Testis (tissue), 3 donors: ENCODE measurements around the gene ANAPC5. TPM values are rescaled to one million over a fixed set of nuclear protein-coding genes. Genes with fewer than 3 reads are reported as not detected.
"Not testable (repeated sequence)": the region's sequence is repeated elsewhere in the genome, so short reads cannot be mapped to it uniquely, and the experiment has no call there.

ENCODE experiments used
- DNase-seq: peaks from one replicate; pipeline ENCODE4 v3.0.0-alpha.2; 2019
- H3K27ac ChIP-seq, 2 donors: fragments of 200-600 bp; sonication (generic); one replicate each; pipeline ENCODE4 v1.5.1; 2019
- H3K27me3 ChIP-seq: fragments of 200-600 bp; sonication (generic); one replicate; pipeline ENCODE4 v1.5.1; 2019
- H3K36me3 ChIP-seq: fragments of 200-600 bp; sonication (generic); one replicate; pipeline ENCODE4 v1.5.1; 2017; ENCODE audit warnings: low read depth; ENCODE audit errors: missing control alignments
- H3K4me1 ChIP-seq: fragments of 200-600 bp; sonication (generic); one replicate; pipeline ENCODE4 v1.5.1; 2019
- H3K4me3 ChIP-seq, 2 donors: fragments of 200-600 bp; sonication (generic); one replicate each; pipeline ENCODE4 v1.5.1; 2017 to 2019
- H3K9me3 ChIP-seq: fragments of 200-600 bp; sonication (generic); one replicate; pipeline ENCODE4 v1.5.1; 2017
- POLR2A ChIP-seq: fragments of 450-650 bp; IDR thresholded peaks from one replicate; pipeline ENCODE4 v1.6.1; 2017; ENCODE audit warnings: antibody characterized with exemption, mild to moderate bottlenecking, moderate library complexity
- WGBS, 2 donors: methylation state at CpG; one replicate each; pipeline ENCODE4 v1.1.5; 2018; 5-methylcytosine and 5-hydroxymethylcytosine counted together
- intact Hi-C: fragments of 100-400 bp; cut with DNase I; formaldehyde crosslinking; loops from one replicate; pipeline ENCODE4 v1.15.1; 2023; ENCODE audit warnings: low total_unique reads
- polyA plus RNA-seq: library from polyadenylated mRNA; stranded (reverse); fragments of 350-450 nt; fragmentation: Illumina TruSeq; extraction: RNeasy Lipid Tissue Mini Kit (QIAGEN cat#74804); gene quantifications from one replicate; pipeline ENCODE4 v1.2.3, GENCODE V29; 2014; ENCODE audit warnings: low read depth, low replicate concordance; ENCODE audit not compliant: insufficient read depth
- total RNA-seq, 2 donors: library from RNA; depleted of rRNA; stranded (reverse); fragments of >200 nt; gene quantifications; one replicate each; pipeline ENCODE4 v1.2.3, GENCODE V29; 2016
- TF ChIP-seq, protein P1 (sequence below), 3 experiments: fragments of 450-650 bp in 2 of 3; fragments of 200-600 bp in 1 of 3; sonication (generic) in 1 of 3; IDR thresholded peaks; one replicate each; pipeline ENCODE4 v1.5.1; 2016 to 2019; ENCODE audit warnings: antibody characterized with exemption in 3 of 3, mild to moderate bottlenecking in 2 of 3, moderate library complexity in 1 of 3

The ANAPC5 gene
- total and polyA plus RNA-seq, 3 donors from 2014 or later: 95.9 to 158 (median 143) TPM

DNA sequence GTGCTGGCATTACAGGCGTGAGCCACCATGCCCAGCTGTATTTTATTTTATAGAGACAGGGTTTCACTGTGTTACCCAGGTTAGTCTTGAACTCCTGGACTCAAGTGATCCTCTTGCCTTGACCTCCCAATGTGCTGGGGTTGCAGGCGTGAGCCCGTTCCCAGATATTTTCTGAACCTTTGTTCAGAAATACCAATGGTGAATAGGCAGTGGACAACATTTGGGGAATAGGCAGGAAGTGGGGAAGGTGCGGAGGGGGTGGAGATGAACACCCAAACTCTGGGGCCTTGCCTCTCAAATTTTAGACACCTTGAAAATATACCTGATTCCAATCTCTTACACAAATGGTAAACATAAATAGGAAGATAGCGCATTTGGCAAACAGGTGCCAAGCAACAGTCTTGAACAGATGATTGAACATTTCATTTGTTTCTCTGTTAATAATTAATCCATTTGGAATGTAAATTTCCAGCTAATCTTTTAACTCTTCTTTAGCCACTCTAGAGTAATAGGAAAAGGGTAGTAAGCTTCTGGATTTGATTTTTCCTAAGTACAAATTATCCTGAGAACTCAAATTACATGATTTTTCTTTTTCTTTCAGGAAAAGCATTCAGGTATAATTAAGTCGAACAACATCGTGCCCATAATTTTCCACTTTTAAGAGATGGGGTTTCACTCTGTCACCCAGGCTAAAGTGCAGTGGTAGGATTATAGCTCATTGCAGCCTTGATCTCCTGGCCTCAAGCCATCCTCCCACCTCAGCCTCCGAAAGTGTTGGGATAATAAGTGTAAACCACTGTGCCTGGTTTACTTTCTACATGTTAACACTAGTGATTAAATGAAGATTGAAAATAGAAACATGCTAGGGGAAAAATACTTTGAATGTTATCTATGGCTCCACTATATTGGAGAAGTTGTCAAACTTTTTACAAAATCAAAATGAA, 24.8 kb upstream of the ANAPC5 start:
- no peak for TF ChIP-seq POLR2A
- TF ChIP-seq, protein P1, sequence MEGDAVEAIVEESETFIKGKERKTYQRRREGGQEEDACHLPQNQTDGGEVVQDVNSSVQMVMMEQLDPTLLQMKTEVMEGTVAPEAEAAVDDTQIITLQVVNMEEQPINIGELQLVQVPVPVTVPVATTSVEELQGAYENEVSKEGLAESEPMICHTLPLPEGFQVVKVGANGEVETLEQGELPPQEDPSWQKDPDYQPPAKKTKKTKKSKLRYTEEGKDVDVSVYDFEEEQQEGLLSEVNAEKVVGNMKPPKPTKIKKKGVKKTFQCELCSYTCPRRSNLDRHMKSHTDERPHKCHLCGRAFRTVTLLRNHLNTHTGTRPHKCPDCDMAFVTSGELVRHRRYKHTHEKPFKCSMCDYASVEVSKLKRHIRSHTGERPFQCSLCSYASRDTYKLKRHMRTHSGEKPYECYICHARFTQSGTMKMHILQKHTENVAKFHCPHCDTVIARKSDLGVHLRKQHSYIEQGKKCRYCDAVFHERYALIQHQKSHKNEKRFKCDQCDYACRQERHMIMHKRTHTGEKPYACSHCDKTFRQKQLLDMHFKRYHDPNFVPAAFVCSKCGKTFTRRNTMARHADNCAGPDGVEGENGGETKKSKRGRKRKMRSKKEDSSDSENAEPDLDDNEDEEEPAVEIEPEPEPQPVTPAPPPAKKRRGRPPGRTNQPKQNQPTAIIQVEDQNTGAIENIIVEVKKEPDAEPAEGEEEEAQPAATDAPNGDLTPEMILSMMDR (IDR thresholded peaks at IDR 0.05): no peak
- WGBS, 2 donors: 66 to 73% methylated on average over 8 of the region's 8 CpGs
- intact Hi-C loops: no loop called here

DNA sequence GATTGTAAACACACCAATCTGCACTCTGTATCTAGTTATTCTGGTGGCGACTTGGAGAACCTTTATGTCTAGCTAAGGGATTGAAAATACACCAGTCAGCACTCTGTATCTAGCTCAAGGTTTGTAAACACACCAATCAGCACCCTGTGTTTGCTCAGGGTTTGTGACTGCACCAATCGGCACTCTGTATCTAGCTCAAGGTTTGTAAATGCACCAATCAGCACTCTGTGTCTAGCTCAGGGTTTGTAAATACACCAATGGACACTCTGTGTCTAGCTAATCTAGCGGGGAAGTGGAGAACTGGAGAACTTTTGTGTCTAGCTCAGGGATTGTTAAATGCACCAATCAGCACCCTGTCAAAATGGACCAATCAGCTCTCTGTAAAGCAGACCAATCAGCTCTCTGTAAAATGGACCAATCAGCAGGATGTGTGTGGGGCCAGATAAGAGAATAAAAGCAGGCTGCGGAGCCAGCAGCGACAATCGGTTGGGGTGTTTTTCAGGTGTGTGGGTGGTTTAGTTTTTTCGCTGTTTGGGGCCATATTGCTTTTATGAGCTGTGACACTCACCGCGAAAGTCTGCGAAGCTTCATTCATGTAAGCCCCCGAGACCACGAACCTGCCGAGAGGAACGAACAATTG, 22.9 kb upstream of the ANAPC5 start:
- H3K27me3 ChIP-seq, H3K9me3 ChIP-seq, H3K27ac ChIP-seq, H3K36me3 ChIP-seq, H3K4me1 ChIP-seq, intact Hi-C loops: not testable (repeated sequence)
- peak; percentile 15 for TF ChIP-seq POLR2A
- peak; percentile 62 for DNase-seq
- 62 to 68% methylated on average over 13 to 14 of the region's 14 CpGs for WGBS, 2 donors
- H3K4me3 ChIP-seq: peak overlapping the region; percentile 29 to 37

More for the DNA sequence above, 24.8 kb upstream of the ANAPC5 start:
- H3K36me3 ChIP-seq: no peaks in the 10 kb centered on the region
- no peak overlapping the region for H3K27ac ChIP-seq
- no peak overlapping the region for H3K4me3 ChIP-seq
- H3K27me3 ChIP-seq: no peaks in the 10 kb centered on the region
- no peaks in the 10 kb centered on the region for H3K4me1 ChIP-seq
- DNase-seq: no peak
- no peaks in the 10 kb centered on the region for H3K9me3 ChIP-seq

- H3K27me3 ChIP-seq, H3K27ac ChIP-seq, DNase-seq, H3K36me3 ChIP-seq, intact Hi-C loops, H3K9me3 ChIP-seq, H3K4me3 ChIP-seq, H3K4me1 ChIP-seq: not testable (repeated sequence)
- 90% methylated on average over 2 to 21 of the region's 23 CpGs for WGBS, 2 donors
Observed at GRCh38 chr12:121374336-121374735, 22.1 kb upstream of the ANAPC5 start.

DNA sequence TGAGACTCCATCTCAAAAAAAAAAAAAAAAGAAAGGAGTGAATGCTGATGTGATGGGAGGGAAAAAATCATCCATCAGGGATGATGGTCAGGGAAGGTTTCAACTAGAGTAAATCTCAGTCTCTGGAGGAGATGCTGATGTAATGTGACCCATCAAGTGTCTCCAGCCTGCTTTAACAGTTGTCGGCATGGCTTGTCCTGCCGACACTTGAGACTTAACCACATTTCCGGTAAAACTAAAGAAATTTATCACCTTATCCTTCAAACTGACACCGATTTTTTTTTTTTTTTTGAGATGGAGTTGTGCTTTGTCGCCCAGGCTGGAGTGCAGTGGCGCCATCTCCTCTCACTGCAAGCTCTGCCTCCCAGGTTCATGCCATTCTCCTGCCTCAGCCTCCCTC, 21.5 kb upstream of the ANAPC5 start:
- Histone ChIP-seq H3K4me3 (no peak overlapping the region), H3K27ac (no peak overlapping the region), H3K9me3 (no peaks in the 10 kb centered on the region), H3K36me3 (no peaks in the 10 kb centered on the region), H3K4me1 (no peaks in the 10 kb centered on the region), H3K27me3 (no peaks in the 10 kb centered on the region)
- intact Hi-C loops: no loop called here
- DNase-seq: no peak
- no peak for TF ChIP-seq POLR2A
- TF ChIP-seq, protein P1 (IDR thresholded peaks at IDR 0.05): no peak
- WGBS, 2 donors: 83 to 92% methylated on average over 6 of the region's 6 CpGs

- intact Hi-C loops: no loop called here
- Histone ChIP-seq H3K4me3 (no peak overlapping the region), H3K4me1 (no peaks in the 10 kb centered on the region), H3K36me3 (no peaks in the 10 kb centered on the region), H3K9me3 (no peaks in the 10 kb centered on the region), H3K27ac (no peak overlapping the region), H3K27me3 (no peaks in the 10 kb centered on the region)
- TF ChIP-seq POLR2A: no peak
- TF ChIP-seq, protein P1 (IDR thresholded peaks at IDR 0.05): no peak
- 80 to 81% methylated on average over 6 of the region's 6 CpGs for WGBS, 2 donors
- no peak for DNase-seq
Observed at GRCh38 chr12:121371404-121371803, 19.2 kb upstream of the ANAPC5 start.
